GM12878 (cell line): ENCODE results near the gene EEPD1. TPM values are rescaled to one million over a fixed set of nuclear protein-coding genes. Genes with fewer than 3 reads are reported as not detected.

Experiments
- ATAC-seq: fragments of 200-7000 bp; cut with Tn5 transposase; 3 replicates; pipeline ENCODE4 v1.9.1; 2020; ENCODE audit warnings: mild to moderate bottlenecking, moderate library complexity
- BruUV-seq: library from RNA; stranded (reverse); fragments of 400-500 nt; replicated peaks from 2 replicates; lab custom pipeline; 2021; lab: Mats Ljungman, UMichigan
- CTCF ChIA-PET: fragments of 300-600 bp; sonication (Branson Sonifier 250); formaldehyde crosslinking; extraction: SDS; loops from one replicate; lab custom pipeline; 2021; ENCODE audit warnings: inconsistent platforms; lab: Yijun Ruan, JAX
- POLR2A ChIA-PET: fragments of 350-600 bp; formaldehyde crosslinking; extraction: SDS; loops from one replicate; lab custom pipeline; 2021; ENCODE audit warnings: inconsistent platforms; lab: Charles Lee
- RAD21 ChIA-PET: fragments of 300-600 bp; sonication (Branson Sonifier 250); formaldehyde crosslinking; loops from one replicate; lab custom pipeline; 2023; ENCODE audit warnings: antibody characterized with exemption; ENCODE audit not compliant: unreplicated experiment; lab: Charles Lee
- SMC1A ChIA-PET: fragments of 300-600 bp; sonication (Branson Sonifier 250); formaldehyde crosslinking; loops from one replicate; lab custom pipeline; 2023; ENCODE audit not compliant: unreplicated experiment, uncharacterized antibody; lab: Charles Lee
- DNase-seq: peaks from one replicate; pipeline ENCODE4 v3.0.0-alpha.2; 2011; ENCODE audit warnings: low read depth, low spot score
- FAIRE-seq: peaks from 3 replicates; lab custom pipeline; 2011; peaks lifted over from hg19 to GRCh38; lab: Jason Lieb, UNC
- H2AFZ ChIP-seq: 2 replicates; pipeline ENCODE4 v1.6.0; 2011; ENCODE audit warnings: low read depth, low read length, control low read depth; ENCODE audit not compliant: control insufficient read depth
- H3K27ac ChIP-seq: 2 replicates; pipeline ENCODE4 v1.5.1; 2011; ENCODE audit warnings: control low read depth; ENCODE audit not compliant: control insufficient read depth, insufficient read depth
- H3K27me3 ChIP-seq, 2 experiments: replicated peaks in 1 of 2; 2 replicates each; pipeline versions ENCODE4 v1.6.0 to v1.6.1; 2011; ENCODE audit warnings: low read length in 1 of 2; ENCODE audit not compliant: control insufficient read depth in 2 of 2, insufficient read depth in 2 of 2
- H3K36me3 ChIP-seq, 2 experiments: 2 replicates each; pipeline ENCODE4 v1.5.1; 2011; ENCODE audit warnings: low read length in 1 of 2; ENCODE audit not compliant: control insufficient read depth in 2 of 2, insufficient read depth in 2 of 2
- H3K4me1 ChIP-seq: 2 replicates; pipeline ENCODE4 v1.6.1; 2011; ENCODE audit warnings: mild to moderate bottlenecking, low read length, moderate library complexity, mixed read lengths; ENCODE audit not compliant: control insufficient read depth, insufficient read depth
- H3K4me2 ChIP-seq: 2 replicates; pipeline ENCODE4 v1.6.0; 2011; ENCODE audit warnings: control low read depth; ENCODE audit not compliant: control insufficient read depth, insufficient read depth
- H3K4me3 ChIP-seq: fragments of 200-600 bp; sonication (generic); 2 replicates; pipeline ENCODE4 v1.5.1; 2016
- H3K79me2 ChIP-seq: 2 replicates; pipeline ENCODE4 v1.6.0; 2011; ENCODE audit warnings: low read length; ENCODE audit not compliant: control insufficient read depth, insufficient read depth
- H3K9ac ChIP-seq: 2 replicates; pipeline ENCODE4 v1.8.0; 2011; ENCODE audit warnings: low read length, control low read depth, mixed read lengths; ENCODE audit not compliant: control insufficient read depth, insufficient read depth
- H3K9me3 ChIP-seq: replicated peaks from 3 replicates; pipeline ENCODE4 v1.5.1; 2011; ENCODE audit warnings: mild to moderate bottlenecking, low read length; ENCODE audit not compliant: control insufficient read depth, insufficient read depth
- H4K20me1 ChIP-seq: 2 replicates; pipeline ENCODE4 v1.6.0; 2011; ENCODE audit not compliant: control insufficient read depth, insufficient read depth
- BACH1 ChIP-seq: fragments of 450-650 bp; IDR thresholded peaks from 2 replicates; pipeline ENCODE4 v1.6.1; 2017; ENCODE audit warnings: mild to moderate bottlenecking, borderline replicate concordance
- CHD4 ChIP-seq: fragments of 200-600 bp; sonication (generic); IDR thresholded peaks from 2 replicates; pipeline ENCODE4 v1.6.1; 2016; ENCODE audit warnings: mild to moderate bottlenecking
- IKZF1 ChIP-seq: fragments of 450-650 bp; conservative IDR thresholded peaks from 2 replicates; pipeline ENCODE4 v1.6.1; 2017; ENCODE audit warnings: antibody characterized with exemption, mild to moderate bottlenecking
- ZNF207 ChIP-seq: fragments of 450-650 bp; IDR thresholded peaks from 2 replicates; pipeline ENCODE4 v1.6.1; 2014; ENCODE audit warnings: antibody characterized with exemption, mild to moderate bottlenecking, borderline replicate concordance
- ZZZ3 ChIP-seq: IDR thresholded peaks from 2 replicates; pipeline ENCODE4 v1.6.1; 2011; ENCODE audit warnings: low read depth; ENCODE audit not compliant: control insufficient read depth, insufficient read length
- WGBS: methylation state at CpG from one replicate; pipeline ENCODE4 v1.1.6; 2016; ENCODE audit warnings: low lambda C conversion rate; ENCODE audit not compliant: insufficient replicate concordance, insufficient coverage; ENCODE audit errors: missing lambda C conversion rate; 5-methylcytosine and 5-hydroxymethylcytosine counted together
- in situ Hi-C: fragments of 300-500 bp; cut with MboI; formaldehyde crosslinking; loops from 9 replicates; pipeline ENCODE4 v1.14.3; 2018; ENCODE audit warnings: mixed read lengths
- intact Hi-C: fragments of 100-400 bp; cut with micrococcal nuclease; formaldehyde crosslinking; loops from one replicate; pipeline ENCODE4 v1.14.2; 2022; ENCODE audit not compliant: unreplicated experiment
- polyA plus RNA-seq, 11 experiments: library from polyadenylated mRNA; depleted of rRNA in 4 of 11; unstranded in 6 of 11; stranded (reverse) in 5 of 11; fragments of >200 nt; fragmentation: Nextera tagmentation in 4 of 11; fragmentation: Illumina TruSeq in 1 of 11; extraction: Ambion mirVana in 4 of 11; extraction: Trizol in 1 of 11; gene quantifications; 1 replicate in 1 of 11; 2 replicates in 10 of 11; pipeline versions ENCODE4 v1.2.1 to v1.2.3, GENCODE V29; 2011 to 2016; ENCODE audit warnings: inconsistent platforms in 2 of 11, missing spikeins in 2 of 11, low read depth in 1 of 11
- total RNA-seq, 4 experiments: library from RNA; depleted of rRNA in 3 of 4; stranded (reverse); fragments of >200 nt in 3 of 4; fragmentation: Illumina TruSeq in 1 of 4; extraction: Trizol in 1 of 4; gene quantifications; 2 replicates each; pipeline versions ENCODE4 v1.2.1 to v1.2.3, GENCODE V29; 2013 to 2021

The EEPD1 gene
- total and polyA plus RNA-seq, 10 of the 15 experiments (the other 5 are each of a cell fraction or from before 2014, with no cell fraction given) = 0.24 to 2.8 (median 0.86) TPM; not detected in 1

DNA sequence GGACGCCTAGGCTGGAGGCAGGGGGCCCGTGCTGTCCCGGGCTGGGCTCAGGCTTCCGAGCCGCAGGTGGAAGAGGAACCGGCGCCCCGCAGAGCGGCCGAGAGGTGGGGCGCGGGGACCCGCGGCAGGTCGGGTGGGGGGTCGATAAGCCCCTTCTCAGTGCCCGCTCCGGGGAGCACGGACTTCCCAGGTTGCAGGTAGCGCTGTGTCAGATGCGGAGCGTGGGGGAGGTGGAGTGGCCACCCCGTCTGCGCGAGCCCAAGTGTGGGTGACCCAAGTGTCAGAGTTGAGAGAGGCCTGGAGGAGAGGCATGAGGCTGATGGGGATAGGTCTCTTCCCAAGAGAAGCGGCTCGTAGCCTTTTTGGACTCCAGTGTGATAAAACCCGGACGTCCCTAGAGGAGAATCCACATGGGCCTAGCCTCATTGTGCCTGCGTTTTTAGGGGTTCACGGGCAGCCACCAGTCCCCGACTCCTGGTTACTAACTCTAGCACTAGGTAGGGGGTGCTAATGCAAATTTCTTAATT, 580 bp downstream of the EEPD1 start:
- DNase-seq (no peak), ATAC-seq (peak; percentile 12), FAIRE-seq (no peak)
- Histone ChIP-seq H3K4me3 (peak overlapping the region; percentile 76), H3K36me3 (no peaks in the 10 kb centered on the region), H3K4me1 (peaks cover 3% of the 10 kb centered on the region), H3K27me3 (peaks cover 0 to 2% of the 10 kb centered on the region in 2 experiments; a peak in 2 of 4 replicates), H3K79me2 (no peaks in the 10 kb centered on the region), H3K9me3 (no peaks in the 10 kb centered on the region; the same call in 2 of the 3 replicates), H3K27ac (no peak overlapping the region), H2AFZ (peak overlapping the region; percentile 76), H3K9ac (peak overlapping the region; percentile 29; the same call in 1 of the 2 replicates), H3K4me2 (peak overlapping the region; percentile 88), H4K20me1 (no peaks in the 10 kb centered on the region)
- ChIA-PET RAD21 (no interaction called here), POLR2A (no interaction called here), SMC1A (no interaction called here), CTCF (no interaction called here)
- peak; percentile 1; the same call in 1 of the 2 replicates for TF ChIP-seq IKZF1
- TF ChIP-seq BACH1 = no peak
- TF ChIP-seq CHD4 = no peak
- in situ Hi-C loops = no loop called here
- TSS peak; percentile 43 for BruUV-seq
- intact Hi-C loops = loop anchor here (1.0 kb wide), 1 partner anchor 138 kb away; no protein-coding TSS in a partner anchor
- 2% methylated on average over 31 of the region's 32 CpGs for WGBS

DNA sequence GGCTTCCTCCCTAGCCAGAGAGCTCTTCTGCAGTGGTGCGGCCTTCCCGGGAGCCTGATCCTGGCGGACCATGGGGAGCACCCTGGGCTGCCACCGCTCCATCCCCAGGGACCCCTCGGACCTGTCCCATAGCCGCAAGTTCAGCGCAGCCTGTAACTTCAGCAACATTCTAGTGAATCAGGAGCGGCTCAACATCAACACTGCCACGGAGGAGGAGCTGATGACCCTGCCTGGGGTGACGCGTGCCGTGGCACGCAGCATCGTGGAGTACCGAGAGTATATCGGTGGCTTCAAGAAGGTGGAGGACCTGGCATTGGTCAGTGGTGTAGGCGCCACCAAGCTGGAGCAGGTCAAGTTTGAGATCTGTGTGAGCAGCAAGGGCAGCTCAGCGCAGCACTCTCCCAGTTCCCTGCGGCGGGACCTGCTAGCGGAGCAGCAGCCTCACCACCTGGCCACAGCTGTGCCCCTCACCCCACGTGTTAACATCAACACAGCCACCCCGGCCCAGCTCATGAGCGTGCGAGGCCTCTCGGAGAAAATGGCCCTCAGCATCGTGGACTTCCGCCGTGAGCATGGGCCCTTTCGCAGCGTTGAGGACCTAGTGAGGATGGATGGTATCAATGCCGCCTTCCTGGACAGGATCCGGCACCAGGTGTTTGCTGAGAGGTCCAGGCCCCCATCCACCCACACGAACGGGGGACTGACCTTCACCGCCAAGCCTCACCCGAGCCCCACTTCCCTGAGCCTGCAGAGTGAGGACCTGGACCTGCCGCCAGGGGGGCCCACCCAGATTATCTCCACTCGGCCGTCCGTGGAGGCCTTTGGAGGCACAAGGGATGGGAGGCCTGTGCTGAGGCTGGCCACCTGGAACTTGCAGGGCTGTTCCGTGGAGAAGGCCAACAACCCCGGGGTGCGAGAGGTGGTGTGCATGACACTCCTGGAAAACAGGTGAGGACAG, 1.5 kb downstream of the EEPD1 start:
- in situ Hi-C loops (no loop called here), intact Hi-C loops (no loop called here)
- H3K4me2 ChIP-seq = no peak overlapping the region
- no peak overlapping the region for H3K9ac ChIP-seq
- H3K27me3 ChIP-seq = peaks cover 0 to 2% of the 10 kb centered on the region in 2 experiments; a peak in 2 of 4 replicates
- POLR2A ChIA-PET = no interaction called here
- DNase-seq (no peak), ATAC-seq (no peak), FAIRE-seq (no peak)
- H2AFZ ChIP-seq = no peak overlapping the region
- TF ChIP-seq ZZZ3 (no peak), ZNF207 (no peak)
- CTCF ChIA-PET = interaction anchor here (1.5 kb wide), 1 partner anchor 125 kb away, joined by 4 read pairs; no protein-coding TSS in a partner anchor
- BruUV-seq = no TSS peak
- RAD21 ChIA-PET = interaction anchor here (1.1 to 2.2 kb wide), 3 partner anchors 95 to 130 kb away, joined by 3 to 6 read pairs (median 4); no protein-coding TSS in a partner anchor
- H3K36me3 ChIP-seq = no peaks in the 10 kb centered on the region
- H3K4me1 ChIP-seq = peaks cover 3% of the 10 kb centered on the region
- SMC1A ChIA-PET = interaction anchor here (1.0 kb wide), 1 partner anchor 111 kb away, joined by 3 read pairs; no protein-coding TSS in a partner anchor
- WGBS = 93% methylated on average over 44 of the region's 44 CpGs
- no peak overlapping the region for H3K4me3 ChIP-seq
- H3K9me3 ChIP-seq = no peaks in the 10 kb centered on the region
- H3K27ac ChIP-seq = no peak overlapping the region
- no peaks in the 10 kb centered on the region for H3K79me2 ChIP-seq
- no peaks in the 10 kb centered on the region for H4K20me1 ChIP-seq
